ENCODE data around the gene HSP90AB1. TPM values are rescaled to one million over a fixed set of nuclear protein-coding genes. Genes with fewer than 3 reads are reported as not detected.

HSP90AB1 gene
- total RNA-seq, 1 donor from 2014 or later = 1,214 TPM

DNA sequence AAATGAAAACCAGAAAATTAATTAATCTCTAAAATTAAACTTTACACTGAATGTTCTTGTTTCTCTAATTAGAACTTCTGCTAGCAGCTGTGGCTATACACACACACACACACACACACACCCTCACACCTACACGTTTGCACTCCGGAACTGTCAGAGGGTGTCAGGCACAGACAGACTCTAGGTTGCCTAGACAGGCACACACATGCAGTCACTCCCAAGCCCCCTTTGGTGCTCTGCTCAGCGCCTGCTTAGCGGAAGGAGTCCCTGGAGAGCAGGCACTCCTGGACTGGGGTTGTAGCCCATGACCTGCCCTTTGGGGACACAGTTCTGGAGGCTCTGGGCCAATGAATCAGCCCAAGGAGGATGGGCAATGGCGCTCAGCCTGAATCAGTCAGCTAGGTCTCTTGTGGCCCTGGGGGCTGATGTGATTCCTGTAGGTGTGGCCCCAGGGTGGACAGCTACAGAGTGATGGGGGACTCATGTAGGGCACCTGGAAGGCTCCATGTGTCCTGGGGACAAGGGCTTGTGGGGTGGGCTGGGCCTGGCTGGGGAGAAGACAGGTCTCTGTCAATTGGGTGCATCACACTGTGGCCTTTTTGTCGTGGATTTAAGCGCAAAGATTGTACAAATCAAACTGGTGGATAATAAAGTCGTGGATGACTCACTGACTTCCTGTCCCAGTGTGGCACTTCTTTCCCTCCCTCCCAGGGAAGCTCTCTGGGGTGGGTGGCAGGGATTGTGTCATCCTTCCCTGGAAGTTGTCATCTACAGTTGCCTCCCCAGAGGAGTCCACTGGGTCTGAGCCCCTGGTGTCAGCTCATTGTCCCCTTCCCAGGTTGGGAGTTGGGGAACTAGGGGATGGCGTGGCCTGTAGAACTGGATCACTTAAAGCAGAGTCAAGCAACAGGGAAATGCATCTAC is 32.1 kb downstream of the HSP90AB1 start:
- H3K27ac Mint-ChIP-seq = no peak overlapping the region
- peaks cover 70% of the 10 kb centered on the region for H3K27me3 Mint-ChIP-seq
- TF ChIP-seq, protein P1, sequence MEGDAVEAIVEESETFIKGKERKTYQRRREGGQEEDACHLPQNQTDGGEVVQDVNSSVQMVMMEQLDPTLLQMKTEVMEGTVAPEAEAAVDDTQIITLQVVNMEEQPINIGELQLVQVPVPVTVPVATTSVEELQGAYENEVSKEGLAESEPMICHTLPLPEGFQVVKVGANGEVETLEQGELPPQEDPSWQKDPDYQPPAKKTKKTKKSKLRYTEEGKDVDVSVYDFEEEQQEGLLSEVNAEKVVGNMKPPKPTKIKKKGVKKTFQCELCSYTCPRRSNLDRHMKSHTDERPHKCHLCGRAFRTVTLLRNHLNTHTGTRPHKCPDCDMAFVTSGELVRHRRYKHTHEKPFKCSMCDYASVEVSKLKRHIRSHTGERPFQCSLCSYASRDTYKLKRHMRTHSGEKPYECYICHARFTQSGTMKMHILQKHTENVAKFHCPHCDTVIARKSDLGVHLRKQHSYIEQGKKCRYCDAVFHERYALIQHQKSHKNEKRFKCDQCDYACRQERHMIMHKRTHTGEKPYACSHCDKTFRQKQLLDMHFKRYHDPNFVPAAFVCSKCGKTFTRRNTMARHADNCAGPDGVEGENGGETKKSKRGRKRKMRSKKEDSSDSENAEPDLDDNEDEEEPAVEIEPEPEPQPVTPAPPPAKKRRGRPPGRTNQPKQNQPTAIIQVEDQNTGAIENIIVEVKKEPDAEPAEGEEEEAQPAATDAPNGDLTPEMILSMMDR (IDR thresholded peaks at IDR 0.05; ENCODE audit: unreplicated experiment) = no peak
- no peak overlapping the region for H3K4me3 Mint-ChIP-seq (ENCODE audit: low read depth)
- DNase-seq (ENCODE audit: low spot score, unreplicated experiment) = no peak
- peaks cover 4% of the 10 kb centered on the region for H3K36me3 Mint-ChIP-seq (ENCODE audit: insufficient read depth)
- peaks cover 2% of the 10 kb centered on the region for H3K4me1 Mint-ChIP-seq (ENCODE audit: low read depth)
- H3K9me3 Mint-ChIP-seq (ENCODE audit: low read depth) = no peaks in the 10 kb centered on the region

DNA sequence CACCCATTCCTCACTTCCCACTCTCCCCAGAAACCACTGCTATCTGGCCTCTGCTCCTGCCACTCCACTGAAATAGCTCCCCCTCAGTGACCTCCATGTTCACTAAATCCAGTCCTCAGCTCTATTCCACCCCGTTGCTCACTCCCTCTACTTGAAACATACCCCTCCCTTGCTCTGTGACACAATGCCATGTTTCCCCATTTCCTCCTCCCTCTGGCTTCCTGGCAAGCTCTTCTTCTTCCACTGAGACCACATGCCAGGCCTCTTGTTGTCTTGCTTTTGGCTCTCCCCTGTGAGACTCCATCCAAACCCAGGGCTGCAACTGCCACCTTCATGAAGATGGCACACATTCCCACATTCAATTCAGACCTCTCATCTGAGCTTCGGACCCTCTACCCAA is 37.2 kb downstream of the HSP90AB1 start:
- TF ChIP-seq, protein P1 (IDR thresholded peaks at IDR 0.05; ENCODE audit: unreplicated experiment) = no peak
- Mint-ChIP-seq H3K4me3 (ENCODE audit: low read depth) (no peak overlapping the region), H3K36me3 (ENCODE audit: insufficient read depth) (no peaks in the 10 kb centered on the region), H3K27me3 (peaks cover 84% of the 10 kb centered on the region), H3K4me1 (ENCODE audit: low read depth) (no peaks in the 10 kb centered on the region), H3K27ac (no peak overlapping the region), H3K9me3 (ENCODE audit: low read depth) (no peaks in the 10 kb centered on the region)
- DNase-seq (ENCODE audit: low spot score, unreplicated experiment) = no peak

DNA sequence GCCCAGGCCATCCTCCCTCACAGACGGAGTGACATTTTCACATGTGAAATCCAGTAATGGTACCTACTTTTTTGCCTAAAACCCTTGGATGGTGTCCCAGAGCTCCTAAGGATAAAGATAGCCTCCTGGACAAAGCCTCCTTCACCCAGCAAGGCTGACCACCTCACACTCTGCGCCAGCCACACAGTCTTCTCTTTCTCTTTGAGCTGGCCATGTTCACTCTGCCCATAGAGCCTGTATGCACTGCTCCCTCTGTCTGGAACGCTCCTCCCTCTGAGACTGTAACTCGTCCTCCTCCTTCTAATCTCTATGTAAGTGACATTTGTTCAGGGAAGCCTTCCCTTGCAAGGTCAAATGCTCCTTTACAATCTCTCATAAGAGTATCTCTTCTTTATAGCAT is 38.0 kb downstream of the HSP90AB1 start:
- Mint-ChIP-seq H3K36me3 (ENCODE audit: insufficient read depth) (no peaks in the 10 kb centered on the region), H3K27me3 (peaks cover 82% of the 10 kb centered on the region), H3K27ac (no peak overlapping the region), H3K9me3 (ENCODE audit: low read depth) (no peaks in the 10 kb centered on the region), H3K4me3 (ENCODE audit: low read depth) (no peak overlapping the region), H3K4me1 (ENCODE audit: low read depth) (no peaks in the 10 kb centered on the region)
- TF ChIP-seq, protein P1 (IDR thresholded peaks at IDR 0.05; ENCODE audit: unreplicated experiment) = no peak
- no peak for DNase-seq (ENCODE audit: low spot score, unreplicated experiment)

DNA sequence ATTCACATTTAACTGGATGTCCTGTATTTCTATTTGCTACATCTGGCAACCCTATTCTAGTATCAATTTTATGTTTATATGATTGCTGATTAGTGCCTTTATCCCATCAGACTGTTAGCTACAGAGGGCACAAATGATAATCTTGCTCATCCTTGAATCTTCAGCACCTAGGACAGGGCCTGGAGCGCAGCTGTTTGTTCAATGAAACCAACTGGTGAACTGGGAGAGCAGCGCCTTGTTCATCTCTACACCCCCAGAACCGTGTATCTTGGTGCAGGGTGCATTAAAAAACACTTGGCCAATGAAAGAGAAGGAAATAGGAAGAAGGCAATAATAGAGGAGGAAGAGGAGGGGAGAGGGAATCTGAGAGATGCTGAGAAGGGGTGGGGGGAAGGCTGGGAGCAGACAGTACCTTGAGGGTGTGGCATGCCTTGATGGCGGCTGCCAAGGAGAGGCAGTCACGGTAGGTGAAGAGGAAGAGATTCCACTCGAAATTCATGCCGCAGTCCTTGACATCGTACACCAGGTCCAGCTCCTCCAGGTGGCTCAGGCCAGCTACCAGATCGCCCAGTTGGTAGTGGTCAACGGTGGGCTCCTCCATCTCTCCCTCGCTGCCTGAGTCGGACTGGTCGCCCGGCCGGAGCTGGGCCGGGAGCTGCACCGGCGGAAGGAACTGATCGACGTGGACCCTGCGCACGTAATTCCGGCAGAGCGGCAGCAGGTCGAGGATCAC is 38.8 kb downstream of the HSP90AB1 start:
- TF ChIP-seq, protein P1 (IDR thresholded peaks at IDR 0.05; ENCODE audit: unreplicated experiment) = no peak
- no peak for DNase-seq (ENCODE audit: low spot score, unreplicated experiment)
- no peaks in the 10 kb centered on the region for H3K9me3 Mint-ChIP-seq (ENCODE audit: low read depth)

DNA sequence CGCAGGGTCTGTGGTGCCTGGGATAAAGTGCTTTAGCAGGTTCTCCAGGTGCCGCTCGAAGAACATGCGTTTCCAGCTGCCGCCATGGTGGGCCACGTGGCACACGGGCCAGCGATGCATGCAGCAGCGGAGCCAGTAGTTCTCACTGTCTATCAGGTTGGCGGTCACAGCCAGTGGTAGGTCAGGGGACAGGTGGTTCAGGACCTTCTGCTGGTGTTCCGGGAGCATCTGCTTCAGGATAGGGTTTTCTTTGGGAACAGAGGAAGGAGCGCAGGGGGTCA is 39.3 kb downstream of the HSP90AB1 start:
- Mint-ChIP-seq H3K4me3 (ENCODE audit: low read depth) (no peak overlapping the region), H3K27ac (no peak overlapping the region), H3K9me3 (ENCODE audit: low read depth) (no peaks in the 10 kb centered on the region), H3K27me3 (peaks cover 83% of the 10 kb centered on the region), H3K36me3 (ENCODE audit: insufficient read depth) (no peaks in the 10 kb centered on the region), H3K4me1 (ENCODE audit: low read depth) (no peaks in the 10 kb centered on the region)
- no peak for DNase-seq (ENCODE audit: low spot score, unreplicated experiment)
- TF ChIP-seq, protein P1 (IDR thresholded peaks at IDR 0.05; ENCODE audit: unreplicated experiment) = no peak

More for the DNA sequence above, 38.8 kb downstream of the HSP90AB1 start:
- Mint-ChIP-seq H3K27ac (no peak overlapping the region), H3K36me3 (ENCODE audit: insufficient read depth) (no peaks in the 10 kb centered on the region), H3K27me3 (peaks cover 81% of the 10 kb centered on the region), H3K4me1 (ENCODE audit: low read depth) (no peaks in the 10 kb centered on the region), H3K4me3 (ENCODE audit: low read depth) (no peak overlapping the region)
